CD14-positive monocyte (primary cell): ENCODE data around the gene ANKRD31. TPM values are rescaled to one million over a fixed set of nuclear protein-coding genes. Genes with fewer than 3 reads are reported as not detected.

Experiments used
- DNase-seq, 3 donors: peaks; one replicate each; pipeline ENCODE4 v3.0.0-alpha.2; 2011 to 2022
- H2AFZ ChIP-seq: 2 replicates; pipeline ENCODE4 v1.6.0; 2012; ENCODE audit warnings: mild to moderate bottlenecking, low read depth, low read length, inconsistent platforms; ENCODE audit not compliant: insufficient read depth, poor library complexity, severe bottlenecking
- H3K27ac ChIP-seq, 2 donors: 1 replicate in 1 of 2; 2 replicates in 1 of 2; pipeline ENCODE4 v1.5.1; 2012 to 2013; ENCODE audit warnings: low read length in 2 of 2, control low read depth in 1 of 2, inconsistent platforms in 1 of 2, low read depth in 1 of 2, mild to moderate bottlenecking in 1 of 2
- H3K27me3 ChIP-seq, 2 donors: one replicate each; pipeline versions ENCODE4 v1.6.0 to v1.6.1; 2011 to 2013; ENCODE audit warnings: low read length in 2 of 2; ENCODE audit not compliant: control insufficient read depth in 2 of 2, insufficient read depth in 2 of 2
- H3K36me3 ChIP-seq, 2 donors: replicated peaks in 1 of 2; 1 replicate in 1 of 2; 2 replicates in 1 of 2; pipeline versions ENCODE4 v1.5.1 to v1.6.1; 2012 to 2013; ENCODE audit warnings: low read length in 2 of 2, control low read depth in 1 of 2, inconsistent platforms in 1 of 2, mild to moderate bottlenecking in 1 of 2; ENCODE audit not compliant: insufficient read depth in 2 of 2, control insufficient read depth in 1 of 2
- H3K4me1 ChIP-seq, 2 donors: 1 replicate in 1 of 2; 2 replicates in 1 of 2; pipeline versions ENCODE4 v1.5.1 to v1.6.1; 2012 to 2013; ENCODE audit warnings: low read length in 2 of 2, control low read depth in 1 of 2, inconsistent platforms in 1 of 2, mild to moderate bottlenecking in 1 of 2, moderate library complexity in 1 of 2; ENCODE audit not compliant: insufficient read depth in 2 of 2, control insufficient read depth in 1 of 2
- H3K4me2 ChIP-seq: replicated peaks from 2 replicates; pipeline ENCODE3; 2012; ENCODE audit warnings: low read length, moderate library complexity, mild to moderate bottlenecking; ENCODE audit not compliant: poor library complexity, severe bottlenecking; ENCODE audit errors: extremely low read depth
- H3K4me3 ChIP-seq, 3 experiments: fragments of 200-600 bp in 1 of 3; sonication (generic) in 1 of 3; replicated peaks in 1 of 3; 1 replicate in 2 of 3; 2 replicates in 1 of 3; pipeline ENCODE4 v1.5.1; 2011 to 2013; ENCODE audit warnings: low read length in 3 of 3, mild to moderate bottlenecking in 3 of 3, control low read depth in 2 of 3, low read depth in 2 of 3, inconsistent platforms in 1 of 3, moderate library complexity in 1 of 3
- H3K79me2 ChIP-seq: 2 replicates; pipeline ENCODE4 v1.6.0; 2012; ENCODE audit warnings: mild to moderate bottlenecking, control low read depth, inconsistent platforms, low read length, moderate library complexity; ENCODE audit not compliant: insufficient read depth
- H3K9ac ChIP-seq: 2 replicates; pipeline ENCODE4 v1.6.0; 2017; ENCODE audit warnings: low read length, mild to moderate bottlenecking; ENCODE audit not compliant: insufficient read depth, poor library complexity, severe bottlenecking
- H3K9me3 ChIP-seq, 2 donors: replicated peaks in 1 of 2; 1 replicate in 1 of 2; 2 replicates in 1 of 2; pipeline versions ENCODE4 v1.5.1 to v1.6.1; 2012 to 2013; ENCODE audit warnings: low read length in 2 of 2, control low read depth in 1 of 2; ENCODE audit not compliant: control insufficient read depth in 1 of 2, insufficient read depth in 1 of 2
- H4K20me1 ChIP-seq: 2 replicates; pipeline ENCODE4 v1.6.0; 2012; ENCODE audit warnings: mild to moderate bottlenecking, low read length, control low read depth, moderate library complexity; ENCODE audit not compliant: insufficient read depth
- H3K27ac Mint-ChIP-seq, 7 donors: one replicate each; pipeline ENCODE4 v1.8.0; 2020; ENCODE audit warnings: mild to moderate bottlenecking in 7 of 7, mixed read lengths in 7 of 7, moderate library complexity in 6 of 7, inconsistent platforms in 2 of 7
- H3K27me3 Mint-ChIP-seq, 3 donors: one replicate each; pipeline ENCODE4 v1.8.0; 2021 to 2022; ENCODE audit warnings: low read depth in 3 of 3, mild to moderate bottlenecking in 3 of 3, mixed read lengths in 3 of 3, moderate library complexity in 3 of 3, inconsistent platforms in 1 of 3
- H3K36me3 Mint-ChIP-seq, 2 donors: one replicate each; pipeline ENCODE4 v1.8.0; 2020; ENCODE audit warnings: mixed read lengths in 2 of 2, inconsistent platforms in 1 of 2, mild to moderate bottlenecking in 1 of 2
- H3K4me1 Mint-ChIP-seq: one replicate; pipeline ENCODE4 v1.8.0; 2020; ENCODE audit warnings: mild to moderate bottlenecking, mixed read lengths
- H3K4me3 Mint-ChIP-seq, 2 donors: one replicate each; pipeline ENCODE4 v1.8.0; 2020; ENCODE audit warnings: mild to moderate bottlenecking in 2 of 2, mixed read lengths in 2 of 2, moderate library complexity in 1 of 2
- H3K9me3 Mint-ChIP-seq, 7 donors: one replicate each; pipeline ENCODE4 v1.8.0; 2020 to 2022; ENCODE audit warnings: mixed read lengths in 7 of 7, mild to moderate bottlenecking in 6 of 7, moderate library complexity in 6 of 7, inconsistent platforms in 2 of 7
- WGBS: methylation state at CpG from one replicate; pipeline ENCODE4 v1.1.5; 2013; ENCODE audit warnings: missing lambda C conversion rate; ENCODE audit not compliant: insufficient coverage; 5-methylcytosine and 5-hydroxymethylcytosine counted together
- intact Hi-C, 2 donors: fragments of 100-400 bp; cut with micrococcal nuclease; formaldehyde crosslinking; loops; one replicate each; pipeline versions ENCODE4 v1.15.0 to v1.15.1; 2023
- polyA plus RNA-seq, 3 donors: library from polyadenylated mRNA; depleted of rRNA in 1 of 3; unstranded in 2 of 3; stranded (reverse) in 1 of 3; fragments of 300-500 nt in 2 of 3; fragments of >200 nt in 1 of 3; fragmentation: Illumina TruSeq in 2 of 3; gene quantifications; 1 replicate in 2 of 3; 2 replicates in 1 of 3; pipeline ENCODE4 v1.2.3, GENCODE V29; 2012 to 2021
- TF ChIP-seq, protein P1 (sequence below): fragments of 200-600 bp; IDR thresholded peaks from one replicate; pipeline ENCODE4 v1.8.0; 2022; ENCODE audit warnings: antibody characterized with exemption, mild to moderate bottlenecking

ANKRD31 gene
- polyA plus RNA-seq, 3 donors = 0.05 TPM; not detected in 2

- 84% methylated on average over 3 of the region's 4 CpGs for WGBS
- no peak overlapping the region for H3K27ac Mint-ChIP-seq
Observed at GRCh38 chr5:75200776-75201175, 35.9 kb downstream of the ANKRD31 start.

GRCh38 chr5:75199946-75200345 is 36.7 kb downstream of the ANKRD31 start:
- TF ChIP-seq, protein P1, sequence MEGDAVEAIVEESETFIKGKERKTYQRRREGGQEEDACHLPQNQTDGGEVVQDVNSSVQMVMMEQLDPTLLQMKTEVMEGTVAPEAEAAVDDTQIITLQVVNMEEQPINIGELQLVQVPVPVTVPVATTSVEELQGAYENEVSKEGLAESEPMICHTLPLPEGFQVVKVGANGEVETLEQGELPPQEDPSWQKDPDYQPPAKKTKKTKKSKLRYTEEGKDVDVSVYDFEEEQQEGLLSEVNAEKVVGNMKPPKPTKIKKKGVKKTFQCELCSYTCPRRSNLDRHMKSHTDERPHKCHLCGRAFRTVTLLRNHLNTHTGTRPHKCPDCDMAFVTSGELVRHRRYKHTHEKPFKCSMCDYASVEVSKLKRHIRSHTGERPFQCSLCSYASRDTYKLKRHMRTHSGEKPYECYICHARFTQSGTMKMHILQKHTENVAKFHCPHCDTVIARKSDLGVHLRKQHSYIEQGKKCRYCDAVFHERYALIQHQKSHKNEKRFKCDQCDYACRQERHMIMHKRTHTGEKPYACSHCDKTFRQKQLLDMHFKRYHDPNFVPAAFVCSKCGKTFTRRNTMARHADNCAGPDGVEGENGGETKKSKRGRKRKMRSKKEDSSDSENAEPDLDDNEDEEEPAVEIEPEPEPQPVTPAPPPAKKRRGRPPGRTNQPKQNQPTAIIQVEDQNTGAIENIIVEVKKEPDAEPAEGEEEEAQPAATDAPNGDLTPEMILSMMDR = no peak
- Mint-ChIP-seq H3K4me3 (no peak overlapping the region), H3K4me1 (no peaks in the 10 kb centered on the region), H3K27me3 (peaks cover 0 to 2% (median 0%) of the 10 kb centered on the region in 3 donors), H3K9me3 (peaks cover 0 to 3% (median 0%) of the 10 kb centered on the region in 7 donors), H3K36me3 (no peaks in the 10 kb centered on the region), H3K27ac (no peak overlapping the region)
- H3K27ac ChIP-seq = no peak overlapping the region
- no peak overlapping the region for H3K4me2 ChIP-seq
- WGBS = 80% methylated on average over 1 of the region's 1 CpG
- no peaks in the 10 kb centered on the region for H3K9me3 ChIP-seq
- H3K9ac ChIP-seq = no peak overlapping the region
- no peak overlapping the region for H2AFZ ChIP-seq
- H3K4me1 ChIP-seq = no peaks in the 10 kb centered on the region
- H3K79me2 ChIP-seq = no peaks in the 10 kb centered on the region
- no peaks in the 10 kb centered on the region for H4K20me1 ChIP-seq
- intact Hi-C loops = no loop called here
- no peaks in the 10 kb centered on the region for H3K27me3 ChIP-seq
- no peak overlapping the region for H3K4me3 ChIP-seq
- no peaks in the 10 kb centered on the region for H3K36me3 ChIP-seq
- DNase-seq = no peak

More at GRCh38 chr5:75200776-75201175, 35.9 kb downstream of the ANKRD31 start:
- no peaks in the 10 kb centered on the region for H3K4me1 Mint-ChIP-seq
- no peaks in the 10 kb centered on the region for H3K27me3 Mint-ChIP-seq
- intact Hi-C loops = no loop called here
- Histone ChIP-seq H3K79me2 (no peaks in the 10 kb centered on the region), H3K27me3 (no peaks in the 10 kb centered on the region), H2AFZ (no peak overlapping the region), H4K20me1 (no peaks in the 10 kb centered on the region), H3K36me3 (no peaks in the 10 kb centered on the region), H3K9ac (no peak overlapping the region), H3K4me1 (no peaks in the 10 kb centered on the region), H3K27ac (no peak overlapping the region), H3K4me2 (no peak overlapping the region), H3K9me3 (no peaks in the 10 kb centered on the region), H3K4me3 (no peak overlapping the region)
- no peak overlapping the region for H3K4me3 Mint-ChIP-seq
- DNase-seq = no peak
- no peaks in the 10 kb centered on the region for H3K36me3 Mint-ChIP-seq
- H3K9me3 Mint-ChIP-seq = peaks cover 0 to 3% (median 0%) of the 10 kb centered on the region in 7 donors
- TF ChIP-seq, protein P1 = no peak
